Left lung (tissue), 10 donors: ENCODE data around the gene HKDC1. TPM values are rescaled to one million over a fixed set of nuclear protein-coding genes. Genes with fewer than 3 reads are reported as not detected.
"Not testable (repeated sequence)": the region's sequence is repeated elsewhere in the genome, so short reads cannot be mapped to it uniquely, and the experiment has no call there.

ENCODE experiments used
- ATAC-seq: fragments of 200-7000 bp; cut with Tn5 transposase; one replicate; pipeline ENCODE4 v1.9.1; 2020; ENCODE audit warnings: moderate library complexity
- DNase-seq, 4 donors: peaks; one replicate each; pipeline ENCODE4 v3.0.0-alpha.2; 2013 to 2020
- H3K27ac ChIP-seq, 2 donors: fragments of 200-600 bp; sonication (generic) in 1 of 2; one replicate each; pipeline versions ENCODE4 v1.5.0 to v1.8.0; 2020 to 2021
- H3K27me3 ChIP-seq, 2 donors: fragments of 200-600 bp; sonication (generic) in 1 of 2; one replicate each; pipeline versions ENCODE4 v1.5.0 to v1.8.0; 2020 to 2021
- H3K36me3 ChIP-seq, 2 donors: fragments of 200-600 bp; sonication (generic) in 1 of 2; one replicate each; pipeline versions ENCODE4 v1.5.0 to v1.8.0; 2020 to 2021
- H3K4me1 ChIP-seq, 2 donors: fragments of 200-600 bp; one replicate each; pipeline ENCODE4 v1.8.0; 2021
- H3K4me3 ChIP-seq, 2 donors: fragments of 200-600 bp; sonication (generic) in 1 of 2; one replicate each; pipeline versions ENCODE4 v1.5.0 to v1.8.0; 2020 to 2021; ENCODE audit warnings: mild to moderate bottlenecking in 1 of 2
- H3K9me3 ChIP-seq, 2 donors: fragments of 200-600 bp; sonication (generic) in 1 of 2; one replicate each; pipeline versions ENCODE4 v1.5.0 to v1.8.0; 2020 to 2021
- CTCF ChIP-seq, 2 donors: fragments of 200-600 bp; sonication (generic) in 1 of 2; IDR thresholded peaks; one replicate each; pipeline versions ENCODE4 v1.5.0 to v1.8.0; 2021; ENCODE audit warnings: antibody characterized with exemption in 2 of 2
- intact Hi-C, 2 donors: fragments of 100-400 bp; cut with DNase I; formaldehyde crosslinking; loops; one replicate each; pipeline versions ENCODE4 v1.11.2 to v1.14.2; 2022
- polyA plus RNA-seq, 6 donors: library from polyadenylated mRNA; unstranded; fragments of 120-200 nt; gene quantifications; one replicate each; pipeline ENCODE4 v1.2.1, GENCODE V29; 2013; ENCODE audit not compliant: insufficient read length in 6 of 6
- total RNA-seq, 2 donors: library from RNA; stranded (reverse); fragmentation: NEBNext Ultra II Directional; extraction: Animal tissue kit (Norgen Biotek cat#: 25700); gene quantifications; one replicate each; pipeline ENCODE4 v1.2.1, GENCODE V29; 2021
- donor health status: DM: no; HTN: yes; CAD: no.
- donor health status: DM: no; HTN: no; CAD: no.

The HKDC1 gene
- total and polyA plus RNA-seq, 8 donors, result 0.71 to 9.7 (median 4.3) TPM

- no peaks in the 10 kb centered on the region for H3K4me1 ChIP-seq
- H3K9me3 ChIP-seq, result no peaks in the 10 kb centered on the region
- no peaks in the 10 kb centered on the region for H3K36me3 ChIP-seq
- DNase-seq (no peak), ATAC-seq (no peak)
- no peak overlapping the region for H3K4me3 ChIP-seq
- H3K27ac ChIP-seq, result no peak overlapping the region
- no peak for TF ChIP-seq CTCF (IDR thresholded peaks at IDR 0.05)
- no peaks in the 10 kb centered on the region for H3K27me3 ChIP-seq
- intact Hi-C loops, result no loop called here
Measured at GRCh38 chr10:69246581-69247312, 26.6 kb downstream of the HKDC1 start.

- no peaks in the 10 kb centered on the region for H3K27me3 ChIP-seq
- H3K4me3 ChIP-seq, result no peak overlapping the region
- TF ChIP-seq CTCF (IDR thresholded peaks at IDR 0.05), result no peak
- no peaks in the 10 kb centered on the region for H3K4me1 ChIP-seq
- H3K27ac ChIP-seq, result no peak overlapping the region
- ATAC-seq (no peak), DNase-seq (no peak)
- H3K9me3 ChIP-seq, result no peaks in the 10 kb centered on the region
- intact Hi-C loops, result no loop called here
- no peaks in the 10 kb centered on the region for H3K36me3 ChIP-seq
Measured at GRCh38 chr10:69247313-69247710, 27.2 kb downstream of the HKDC1 start.

- TF ChIP-seq CTCF (IDR thresholded peaks at IDR 0.05), result no peak
- H3K4me3 ChIP-seq, result no peak overlapping the region
- ATAC-seq (no peak), DNase-seq (no peak)
- no peaks in the 10 kb centered on the region for H3K27me3 ChIP-seq
- H3K36me3 ChIP-seq, result no peaks in the 10 kb centered on the region
- H3K9me3 ChIP-seq, result no peaks in the 10 kb centered on the region
- H3K27ac ChIP-seq, result no peak overlapping the region
- no peaks in the 10 kb centered on the region for H3K4me1 ChIP-seq
- intact Hi-C loops, result no loop called here
Measured at GRCh38 chr10:69248117-69248730, 28.1 kb downstream of the HKDC1 start.

GRCh38 chr10:69250041-69250440 is 29.9 kb downstream of the HKDC1 start:
- no peak for DNase-seq
- H3K36me3 ChIP-seq, result no peaks in the 10 kb centered on the region
- H3K27me3 ChIP-seq, result no peaks in the 10 kb centered on the region
- H3K4me3 ChIP-seq, result no peak overlapping the region
- TF ChIP-seq CTCF (IDR thresholded peaks at IDR 0.05), result no peak
- no peaks in the 10 kb centered on the region for H3K9me3 ChIP-seq
- ATAC-seq, result no peak
- intact Hi-C loops, result no loop called here
- H3K4me1 ChIP-seq, result no peaks in the 10 kb centered on the region
- H3K27ac ChIP-seq, result no peak overlapping the region

GRCh38 chr10:69251417-69251816 is 31.3 kb downstream of the HKDC1 start:
- not testable (repeated sequence) for DNase-seq

More at GRCh38 chr10:69251417-69251816, 31.3 kb downstream of the HKDC1 start:
- H3K9me3 ChIP-seq, H3K4me1 ChIP-seq, ATAC-seq, H3K4me3 ChIP-seq, H3K27me3 ChIP-seq, H3K36me3 ChIP-seq, H3K27ac ChIP-seq, intact Hi-C loops: not testable (repeated sequence)
